HG02642 (cell line): ENCODE measurements around the gene PRAMEF33.
"Not testable (repeated sequence)": the region's sequence is repeated elsewhere in the genome, so short reads cannot be mapped to it uniquely, and the experiment has no call there.

Source experiments
- ATAC-seq: cut with Tn5 transposase; IDR thresholded peaks from one replicate; pipeline ENCODE4 v1.9.1; 2021; ENCODE audit warnings: mild to moderate bottlenecking; ENCODE audit not compliant: unreplicated experiment, poor library complexity

Gene PRAMEF33, protein sequence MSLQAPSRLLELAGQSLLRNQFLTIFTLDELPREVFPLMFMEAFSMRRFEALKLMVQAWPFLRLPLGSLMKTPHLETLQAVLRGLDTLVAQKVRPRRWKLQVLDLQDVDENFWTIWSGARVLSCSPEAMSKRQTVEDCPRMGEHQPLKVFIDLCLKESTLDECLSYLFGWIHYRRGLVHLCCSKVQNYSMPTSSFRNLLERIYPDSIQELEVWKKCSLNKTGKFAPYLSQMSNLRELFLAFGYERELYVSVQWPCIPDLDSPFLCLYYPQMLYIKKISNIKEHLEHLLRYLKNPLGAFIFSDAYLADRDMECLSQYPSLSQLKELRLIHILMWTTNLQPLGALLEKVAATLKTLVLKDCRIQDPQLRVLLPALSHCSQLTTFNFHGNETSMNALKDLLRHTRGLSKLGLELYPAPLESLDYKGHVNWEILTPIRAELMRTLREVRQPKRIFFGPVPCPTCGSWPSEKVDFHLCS

DNA sequence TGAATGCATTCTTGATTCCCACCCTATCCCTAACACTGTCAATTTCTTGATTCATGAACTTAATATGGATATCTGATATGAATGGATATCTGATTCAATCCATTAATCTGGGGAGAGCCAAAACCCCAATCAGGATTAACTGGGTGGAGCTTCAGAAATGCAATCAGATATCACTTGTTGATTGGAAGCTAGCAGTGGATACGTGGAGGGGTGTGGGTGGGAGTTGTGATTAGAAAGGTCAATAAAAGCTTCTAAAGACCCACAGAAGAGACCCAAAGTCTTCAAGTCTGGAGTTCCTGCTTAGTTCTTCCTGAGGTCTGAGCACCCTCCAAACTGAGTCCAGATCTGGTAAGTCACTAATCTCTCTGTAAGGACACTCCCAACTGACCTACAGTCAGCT, at the start of gene PRAMEF33:
Gene PRAMEF33 (plus strand): TSS at position 301 of the 400 bp plus-strand sequence. CDS start 2,416 bp downstream, outside the sequence.
- not testable (repeated sequence) for ATAC-seq

GRCh38 chr1:13253898-13254297, 49.4 kb upstream of the PRAMEF33 start, which contains the start of gene PRAMEF5:
PRAMEF5 (plus strand) TSS chr1:13254198; CDS start chr1:13259269, 5,071 bp downstream.
- ATAC-seq: not testable (repeated sequence)

GRCh38 chr1:13265124-13265523, 38.2 kb upstream of the PRAMEF33 start:
- ATAC-seq: not testable (repeated sequence)

DNA sequence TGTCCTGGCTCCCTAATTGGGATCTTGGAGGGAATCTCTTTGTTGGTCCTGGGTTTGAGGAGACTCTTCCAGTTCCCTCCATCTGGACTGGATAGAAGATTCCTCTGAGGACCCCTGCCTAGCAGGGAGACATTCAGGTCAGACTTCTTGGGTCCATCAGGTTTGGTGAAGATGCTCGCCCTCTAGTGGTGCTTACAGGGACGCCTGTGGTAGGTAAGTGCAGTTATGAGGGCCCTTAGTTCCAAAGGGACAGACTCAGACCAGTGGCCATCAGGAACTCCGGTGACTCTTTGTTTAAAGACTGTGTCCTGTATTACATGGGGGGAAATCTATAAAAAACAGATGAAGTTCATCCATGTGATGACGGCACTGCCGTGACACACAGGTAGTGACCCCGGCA, 26.3 kb upstream of the PRAMEF33 start:
- not testable (repeated sequence) for ATAC-seq

- not testable (repeated sequence) for ATAC-seq
Measured at GRCh38 chr1:13279617-13280016, 23.7 kb upstream of the PRAMEF33 start.

DNA sequence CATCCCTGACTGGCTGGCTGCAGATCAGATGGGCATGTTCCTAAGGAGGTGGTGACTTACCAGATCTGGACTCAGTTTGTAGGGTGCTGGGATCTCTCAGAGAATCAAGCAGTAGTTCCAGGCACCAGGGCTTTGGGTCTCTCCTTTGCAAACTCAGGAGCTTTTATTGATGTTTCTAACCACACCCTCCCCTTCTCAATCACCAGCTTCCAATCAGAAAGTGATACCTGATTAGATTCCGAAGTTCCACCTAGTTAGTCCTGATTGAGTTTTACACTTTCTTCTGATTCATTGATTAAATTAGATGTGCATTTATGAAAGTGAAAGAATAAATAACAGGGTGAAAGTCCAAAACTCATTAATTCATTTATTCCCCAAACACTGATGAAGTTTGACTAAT, 18.3 kb upstream of the PRAMEF33 start, which contains the start of gene PRAMEF8:
Gene PRAMEF8 (minus strand): TSS at position 101 of the 400 bp plus-strand sequence. CDS start 1,046 bp downstream, outside the sequence.
- not testable (repeated sequence) for ATAC-seq

DNA sequence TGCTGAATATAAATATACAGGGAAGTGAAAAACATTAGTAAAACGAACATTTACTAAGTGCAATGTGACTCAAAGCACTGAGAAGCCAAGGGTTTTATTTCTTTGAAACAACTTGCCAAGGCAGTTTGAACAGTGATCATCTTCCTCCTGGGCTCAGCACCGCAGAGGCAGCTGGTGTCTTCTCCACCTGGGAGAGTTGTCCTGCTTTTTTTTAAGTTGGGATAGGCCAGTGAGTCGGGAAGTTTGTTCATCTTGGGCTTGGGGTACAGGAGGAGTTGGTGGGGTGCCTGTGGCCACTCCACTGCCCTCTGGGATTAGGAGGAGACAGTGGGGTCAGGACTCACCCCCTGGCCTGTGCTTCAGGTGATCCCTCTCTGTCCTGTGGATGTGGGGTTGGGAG, 14.3 kb upstream of the PRAMEF33 start:
- ATAC-seq: not testable (repeated sequence)

DNA sequence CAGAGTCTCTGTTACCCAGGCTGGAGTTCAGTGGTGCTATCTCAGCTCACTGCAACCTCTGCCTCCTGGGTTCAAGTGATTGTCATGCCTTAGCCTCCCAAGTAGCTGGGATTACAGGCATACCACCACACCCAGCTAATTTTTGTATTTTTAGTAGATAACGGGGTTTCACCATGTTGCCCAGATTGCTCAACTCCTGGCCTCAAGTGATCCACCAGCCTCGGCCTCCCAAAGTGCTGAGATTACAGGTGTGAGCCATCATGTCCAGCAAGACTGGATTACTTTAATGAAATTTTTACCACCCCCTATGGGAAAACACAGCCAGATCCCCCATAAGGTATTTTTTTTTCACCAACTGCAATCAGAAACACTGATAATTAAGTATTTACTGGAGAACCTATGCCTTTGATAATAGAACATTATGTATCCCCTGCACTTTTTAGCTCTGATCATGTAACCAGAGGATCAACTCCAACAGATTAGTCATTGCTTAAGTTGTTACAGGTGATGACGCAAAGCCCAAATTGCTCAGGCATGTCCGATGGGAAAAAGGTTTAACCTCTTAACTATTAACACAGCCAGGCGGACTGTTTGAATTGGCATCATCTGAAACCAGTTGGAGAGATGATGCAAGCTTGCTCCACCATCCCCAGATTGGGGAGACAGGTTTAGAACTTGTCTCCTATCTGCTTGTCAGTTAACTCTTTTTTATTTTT, 6.0 kb upstream of the PRAMEF33 start:
- not testable (repeated sequence) for ATAC-seq

- not testable (repeated sequence) for ATAC-seq
Measured at GRCh38 chr1:13298699-13299098, 4.6 kb upstream of the PRAMEF33 start.

DNA sequence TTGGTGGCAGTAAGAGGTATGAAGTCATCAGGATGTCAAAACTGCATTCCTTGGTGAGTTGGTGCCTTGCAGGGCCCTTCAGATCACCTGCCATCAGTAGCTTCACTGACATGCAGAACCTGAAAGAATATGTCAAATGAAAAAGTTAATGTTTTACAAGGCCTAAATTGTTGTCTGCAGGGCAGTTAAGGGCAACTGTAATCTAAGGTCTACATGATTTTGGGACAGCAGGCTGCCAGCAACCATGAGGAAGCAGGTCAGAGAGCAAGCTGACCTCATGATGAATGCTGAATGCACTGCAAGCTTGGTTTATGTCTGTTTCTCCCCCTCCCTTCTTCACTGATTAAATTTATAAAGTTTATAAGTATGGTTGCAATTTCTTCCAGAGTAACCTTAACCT, 1.1 kb upstream of the PRAMEF33 start:
- ATAC-seq: not testable (repeated sequence)

GRCh38 chr1:13315281-13315680, 11.9 kb downstream of the PRAMEF33 start, which contains the start of gene PRAMEF15:
PRAMEF15 (plus strand) TSS chr1:13315581; CDS start chr1:13318408, 2,827 bp downstream.
- ATAC-seq: not testable (repeated sequence)

DNA sequence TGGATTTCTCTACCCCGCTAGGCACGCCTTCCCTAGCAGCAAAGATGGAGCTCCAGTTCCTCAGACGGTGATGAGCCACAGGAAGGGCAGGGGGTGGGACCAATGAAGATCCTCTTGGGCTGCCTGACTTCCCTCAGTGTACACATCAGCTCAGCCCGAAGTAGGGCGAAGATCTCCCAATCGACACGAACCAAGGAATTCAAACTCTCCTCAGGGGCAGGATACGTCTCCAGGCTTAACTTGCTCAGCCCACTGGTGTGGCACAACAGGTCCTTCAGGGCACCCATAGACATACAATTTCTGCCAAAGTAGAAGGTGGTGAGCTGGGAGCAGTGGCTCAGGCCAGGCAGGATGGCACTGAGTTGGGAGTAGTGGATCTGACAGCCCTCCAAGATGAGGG, 39.2 kb downstream of the PRAMEF33 start:
- not testable (repeated sequence) for ATAC-seq

DNA sequence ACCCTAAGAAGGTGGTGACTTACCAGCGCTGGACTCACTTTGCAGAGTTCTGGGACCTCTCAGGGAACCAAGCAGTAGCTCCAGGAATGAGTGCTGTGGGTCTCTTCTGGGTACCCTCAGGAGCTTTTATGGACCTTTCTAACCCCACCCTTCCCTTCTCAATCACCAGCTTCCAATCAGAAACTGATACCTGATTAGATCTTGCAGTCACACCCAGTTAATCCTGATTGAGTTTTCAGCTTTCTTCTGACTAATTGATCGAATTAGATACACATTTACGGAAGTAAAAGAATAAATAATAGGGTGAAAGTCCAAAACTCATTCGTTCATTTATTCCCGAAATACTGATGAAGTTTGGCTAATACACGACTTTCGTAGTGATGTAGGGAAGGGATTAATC, 43.7 kb downstream of the PRAMEF33 start, which contains the start of gene PRAMEF14:
Gene PRAMEF14 (minus strand): TSS at position 101 of the 400 bp plus-strand sequence. CDS start 1,820 bp downstream, outside the sequence.
- ATAC-seq: not testable (repeated sequence)

GRCh38 chr1:13353476-13353875, 50.1 kb downstream of the PRAMEF33 start:
- not testable (repeated sequence) for ATAC-seq

DNA sequence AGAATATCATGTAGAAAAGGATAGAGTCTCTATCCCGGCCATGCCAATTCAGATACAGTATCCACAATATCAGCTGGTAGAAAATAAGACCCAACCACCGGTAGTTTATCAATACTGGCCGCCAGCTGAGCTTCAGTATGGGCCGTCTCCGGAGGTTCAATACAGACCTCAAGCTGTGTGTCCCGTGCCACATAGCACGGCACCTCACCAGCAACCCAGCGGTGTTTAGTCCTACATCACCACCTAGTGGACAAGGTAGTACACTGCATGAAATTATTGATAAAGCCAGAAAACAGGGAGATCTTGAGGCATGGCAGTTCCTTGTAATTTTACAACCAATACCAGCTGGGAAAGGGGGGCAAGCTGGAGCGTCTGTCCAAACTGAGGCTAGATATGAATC, 51.1 kb downstream of the PRAMEF33 start:
- ATAC-seq: not testable (repeated sequence)

- ATAC-seq: not testable (repeated sequence)
Measured at GRCh38 chr1:13356774-13357173, 53.4 kb downstream of the PRAMEF33 start.
